Stomach (tissue), 4 donors: ENCODE measurements around the gene PAFAH1B1.

Experiments used
- CTCF ChIP-seq, 7 experiments: fragments of 450-650 bp in 4 of 7; fragments of 200-600 bp in 3 of 7; sonication (generic) in 3 of 7; IDR thresholded peaks; one replicate each; pipeline ENCODE4 v1.5.1; 2016 to 2019; ENCODE audit warnings: antibody characterized with exemption in 7 of 7, control low read depth in 2 of 7, mild to moderate bottlenecking in 1 of 7
- EP300 ChIP-seq: sonication (generic); formaldehyde crosslinking; IDR thresholded peaks from one replicate; pipeline ENCODE4 v1.6.1; 2017; ENCODE audit warnings: antibody characterized with exemption
- POLR2A ChIP-seq, 4 donors: fragments of 450-650 bp; IDR thresholded peaks; one replicate each; pipeline ENCODE4 v1.6.1; 2016; ENCODE audit warnings: antibody characterized with exemption in 4 of 4, control low read depth in 2 of 4, mild to moderate bottlenecking in 1 of 4, moderate library complexity in 1 of 4
- POLR2AphosphoS5 ChIP-seq, 3 donors: sonication (generic); formaldehyde crosslinking; IDR thresholded peaks; one replicate each; pipeline ENCODE4 v1.6.1; 2016; ENCODE audit warnings: antibody characterized with exemption in 3 of 3

GRCh38 chr17:2706911-2707510 lies 113.6 kb downstream of the PAFAH1B1 start:
- TF ChIP-seq CTCF (IDR thresholded peaks at IDR 0.05) (no peak), POLR2AphosphoS5 (IDR thresholded peaks at IDR 0.05) (no peak), POLR2A (IDR thresholded peaks at IDR 0.05) (no peak), EP300 (no peak)
